Cardiac fibroblast (primary cell): Measurements from ENCODE around the gene APOD.

ENCODE experiments used
- DNase-seq, 2 donors: peaks; one replicate each; pipeline versions ENCODE4 v3.0.0 to v3.0.0-alpha.2; 2010; ENCODE audit warnings: low read depth in 2 of 2
- H3K4me3 ChIP-seq, 2 donors: replicated peaks in 1 of 2; 1 replicate in 1 of 2; 2 replicates in 1 of 2; pipeline ENCODE4 v1.5.1; 2011; ENCODE audit warnings: low read depth in 2 of 2, low read length in 2 of 2, mild to moderate bottlenecking in 2 of 2, moderate library complexity in 1 of 2
- CTCF ChIP-seq: IDR thresholded peaks from one replicate; pipeline ENCODE4 v1.5.1; 2011; ENCODE audit warnings: low read depth, mild to moderate bottlenecking, low read length, inconsistent platforms

APOD gene

GRCh38 chr3:195522254-195523023, 61.3 kb downstream of the APOD start:
- DNase-seq = peak; percentile 53 to 59

More at GRCh38 chr3:195522254-195523023, 61.3 kb downstream of the APOD start:
- H3K4me3 ChIP-seq = no peak overlapping the region
- TF ChIP-seq CTCF = peak; percentile 51
